HUES64 (cell line): Measurements from ENCODE around the gene CFAP52.
"Not testable (repeated sequence)": the region's sequence is repeated elsewhere in the genome, so short reads cannot be mapped to it uniquely, and the experiment has no call there.

ENCODE experiments used
- H3K27ac ChIP-seq: 2 replicates; pipeline ENCODE4 v1.7.0; 2013; ENCODE audit warnings: low read depth, low read length, inconsistent platforms
- H3K27me3 ChIP-seq: 2 replicates; pipeline ENCODE4 v1.6.1; 2013; ENCODE audit warnings: mild to moderate bottlenecking, low read length; ENCODE audit not compliant: insufficient read depth
- H3K36me3 ChIP-seq: 2 replicates; pipeline ENCODE4 v1.6.1; 2013; ENCODE audit warnings: mild to moderate bottlenecking, low read length; ENCODE audit not compliant: insufficient read depth
- H3K4me1 ChIP-seq: 2 replicates; pipeline ENCODE4 v1.6.1; 2013; ENCODE audit warnings: mild to moderate bottlenecking, low read length, moderate library complexity; ENCODE audit not compliant: insufficient read depth
- H3K4me3 ChIP-seq: 2 replicates; pipeline ENCODE4 v1.5.1; 2013; ENCODE audit warnings: mild to moderate bottlenecking, low read length, moderate library complexity
- H3K9ac ChIP-seq: 2 replicates; pipeline ENCODE4 v1.6.1; 2013; ENCODE audit warnings: mild to moderate bottlenecking, low read depth, low read length
- H3K9me3 ChIP-seq: 2 replicates; pipeline ENCODE4 v1.6.1; 2013; ENCODE audit warnings: low read depth, low read length; ENCODE audit not compliant: insufficient read depth
- WGBS: fragments of 150-250, 120-280 bp; methylation state at CpG from one replicate; pipeline ENCODE4 v1.1.7; 2013; ENCODE audit warnings: missing lambda C conversion rate; 5-methylcytosine and 5-hydroxymethylcytosine counted together

Gene CFAP52

DNA sequence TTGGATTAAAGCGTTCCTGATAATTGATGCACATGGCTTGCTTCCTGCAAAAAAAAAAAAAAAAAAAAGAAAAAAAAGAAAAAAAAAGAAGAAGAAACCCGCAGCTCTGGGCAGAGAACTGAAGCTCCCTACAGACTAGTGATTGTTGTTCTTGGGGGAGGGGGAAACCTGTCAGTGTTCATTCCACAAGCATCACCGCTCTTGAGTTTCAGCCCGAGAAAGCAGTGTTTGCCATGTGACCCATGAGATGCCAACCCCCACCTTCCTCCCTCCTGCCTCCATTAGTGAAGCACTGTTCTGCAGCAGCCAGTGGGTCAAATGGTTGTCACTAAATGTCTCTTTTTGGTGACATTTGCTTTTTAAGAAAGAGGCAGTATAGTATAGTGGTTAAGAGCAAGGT, 70.6 kb downstream of the CFAP52 start:
- no peaks in the 10 kb centered on the region for H3K9me3 ChIP-seq
- WGBS, result 6% methylated on average over 4 of the region's 4 CpGs
- peaks cover 23% of the 10 kb centered on the region for H3K27me3 ChIP-seq
- no peaks in the 10 kb centered on the region for H3K36me3 ChIP-seq
- H3K4me3 ChIP-seq, result peak overlapping the region; percentile 73
- no peak overlapping the region for H3K27ac ChIP-seq
- no peak overlapping the region for H3K9ac ChIP-seq
- peaks cover 21% of the 10 kb centered on the region for H3K4me1 ChIP-seq

DNA sequence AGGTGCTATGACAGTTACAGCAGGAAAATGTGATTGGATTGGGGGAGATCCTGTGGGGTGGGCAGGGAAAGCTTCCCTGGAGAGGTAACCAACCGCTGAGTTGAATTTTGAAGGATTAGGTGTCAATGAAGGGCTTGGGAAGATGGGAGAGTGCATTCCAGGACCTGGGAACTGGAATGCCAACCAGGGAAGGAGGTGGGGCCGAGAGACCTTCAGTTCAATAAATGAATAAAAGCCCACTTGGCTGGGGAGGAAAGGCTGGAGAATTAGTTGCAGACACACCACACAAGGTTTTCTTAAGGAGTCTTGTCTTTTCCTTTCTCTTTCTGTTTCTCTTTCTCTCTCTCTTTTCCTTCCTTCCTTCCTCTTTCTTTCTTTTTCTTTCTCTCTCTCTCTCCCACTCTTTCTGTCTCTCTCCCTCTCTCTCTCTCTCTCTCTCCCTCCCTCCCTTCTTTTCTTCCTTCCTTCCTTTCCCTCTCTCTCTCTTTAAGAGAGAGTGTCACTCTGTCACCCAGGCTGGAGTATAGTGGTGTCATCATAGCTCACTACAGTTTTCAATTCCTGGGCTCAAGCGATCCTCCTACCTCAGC, 72.2 kb downstream of the CFAP52 start:
- no peaks in the 10 kb centered on the region for H3K36me3 ChIP-seq
- H3K9me3 ChIP-seq, result no peaks in the 10 kb centered on the region
- peaks cover 23% of the 10 kb centered on the region for H3K27me3 ChIP-seq
- H3K4me3 ChIP-seq, result no peak overlapping the region
- 30% methylated on average over 3 of the region's 3 CpGs for WGBS
- no peak overlapping the region; the same call in 1 of the 2 replicates for H3K9ac ChIP-seq
- H3K4me1 ChIP-seq, result peaks cover 21% of the 10 kb centered on the region
- peak overlapping the region; percentile 40 for H3K27ac ChIP-seq

DNA sequence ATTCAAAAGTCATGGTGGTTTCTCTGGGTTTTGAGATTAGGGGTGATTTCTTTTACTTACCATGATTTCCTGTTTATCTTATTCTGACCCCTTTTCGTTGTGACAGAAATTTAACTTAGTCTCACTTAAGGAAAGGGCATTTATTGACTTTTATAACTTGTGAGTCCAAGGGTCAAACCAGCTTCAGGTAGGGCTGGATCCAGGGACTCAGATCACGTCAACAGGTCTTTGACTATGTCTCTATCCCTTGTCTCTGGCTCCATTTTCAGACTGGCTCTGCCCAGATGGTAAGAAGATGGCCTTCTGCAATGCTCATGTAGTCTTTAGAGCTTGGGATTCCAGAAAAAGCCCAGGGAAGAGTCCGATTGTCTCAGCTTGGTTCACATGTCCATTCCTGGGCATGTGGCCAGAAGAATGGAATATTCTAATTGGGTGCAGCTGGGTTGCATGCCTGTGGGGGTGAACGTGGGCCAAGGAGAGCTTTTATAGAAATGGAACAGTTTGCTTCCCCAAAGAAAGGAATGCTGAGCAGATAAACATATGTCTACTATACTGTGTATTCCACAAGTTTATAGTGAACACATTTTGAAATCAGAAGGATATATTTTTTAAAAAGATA, 82.3 kb downstream of the CFAP52 start:
- Histone ChIP-seq H3K9ac (no peak overlapping the region), H3K27ac (no peak overlapping the region), H3K27me3 (no peaks in the 10 kb centered on the region), H3K9me3 (no peaks in the 10 kb centered on the region), H3K36me3 (peaks cover 11% of the 10 kb centered on the region; the same call in 1 of the 2 replicates), H3K4me1 (no peaks in the 10 kb centered on the region), H3K4me3 (no peak overlapping the region)
- WGBS, result 84% methylated on average over 4 of the region's 4 CpGs

DNA sequence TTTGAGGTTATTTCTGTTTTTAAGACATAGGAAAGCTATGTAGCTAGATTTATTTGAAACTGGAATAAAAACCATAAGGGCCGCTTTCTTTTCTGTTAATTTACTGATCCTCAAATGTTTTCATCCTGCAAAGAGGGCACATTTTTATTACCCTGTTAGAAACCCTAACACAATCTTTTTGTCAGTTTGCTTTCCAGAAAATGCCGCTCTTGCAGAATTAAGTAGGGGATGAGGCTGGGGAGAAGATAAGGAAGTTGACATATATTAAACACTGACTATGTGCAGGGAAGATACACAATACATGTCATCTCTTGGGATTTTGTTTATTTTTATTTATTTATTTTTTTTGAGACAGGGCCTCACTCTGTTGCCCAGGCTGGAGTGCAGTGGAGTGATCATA, 84.6 kb downstream of the CFAP52 start:
- Histone ChIP-seq H3K9me3 (no peaks in the 10 kb centered on the region), H3K36me3 (peaks cover 14% of the 10 kb centered on the region), H3K27me3 (no peaks in the 10 kb centered on the region), H3K27ac (no peak overlapping the region), H3K4me3 (no peak overlapping the region), H3K4me1 (no peaks in the 10 kb centered on the region), H3K9ac (no peak overlapping the region)
- 100% methylated on average over 1 of the region's 2 CpGs for WGBS

DNA sequence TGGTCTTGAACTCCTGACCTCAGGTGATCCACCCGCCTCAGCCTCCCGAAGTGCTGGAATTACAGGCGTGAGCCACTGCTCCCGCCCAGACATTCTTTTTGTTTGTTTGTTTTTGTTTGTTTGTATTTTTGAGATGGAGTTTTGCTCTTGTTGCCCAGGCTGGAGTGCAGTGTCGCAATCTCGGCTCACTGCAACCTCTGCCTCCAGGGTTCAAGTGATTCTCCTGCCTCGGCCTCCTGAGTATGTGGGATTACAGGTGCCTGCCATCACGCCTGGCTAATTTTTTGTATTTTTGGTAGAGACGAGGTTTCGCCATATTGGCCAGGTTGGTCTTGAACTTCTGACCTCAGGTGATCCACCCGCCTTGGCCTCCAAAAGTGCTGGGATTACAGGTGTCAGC, 87.1 kb downstream of the CFAP52 start:
- not testable (repeated sequence) for H3K4me3 ChIP-seq, H3K9ac ChIP-seq, H3K4me1 ChIP-seq, H3K9me3 ChIP-seq, H3K27me3 ChIP-seq, H3K27ac ChIP-seq, H3K36me3 ChIP-seq
- 93% methylated on average over 11 of the region's 11 CpGs for WGBS

DNA sequence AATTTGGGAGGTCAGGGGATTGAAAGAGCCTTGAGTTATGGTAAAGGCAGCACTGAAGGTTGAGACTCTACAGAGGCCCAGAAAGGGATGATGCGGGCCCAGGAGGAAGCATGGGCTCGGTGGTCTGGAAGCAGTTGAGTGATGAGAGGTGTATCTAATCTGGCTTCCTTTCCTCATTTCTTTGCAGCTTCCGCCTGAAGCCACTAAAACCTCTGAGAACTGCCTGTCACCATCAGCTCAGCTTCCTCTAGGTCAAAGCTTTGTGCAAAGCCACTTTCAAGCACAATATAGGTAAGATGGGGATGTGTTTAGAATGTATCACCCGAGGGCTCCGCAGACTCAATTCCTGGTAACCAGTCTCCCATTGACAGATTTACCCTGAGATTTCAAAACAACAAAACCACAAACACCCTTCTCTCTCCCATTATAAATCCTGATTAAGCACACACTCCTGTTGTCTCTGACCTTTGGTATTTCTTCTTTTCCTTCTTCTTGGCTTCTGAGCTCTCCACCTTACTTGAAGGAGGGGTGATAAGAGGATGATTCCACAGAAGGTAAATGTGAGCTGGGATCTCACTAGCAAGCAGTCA, 90.1 kb downstream of the CFAP52 start:
- H3K9me3 ChIP-seq, result no peaks in the 10 kb centered on the region
- no peak overlapping the region for H3K4me3 ChIP-seq
- H3K27ac ChIP-seq, result no peak overlapping the region
- H3K27me3 ChIP-seq, result no peaks in the 10 kb centered on the region
- H3K4me1 ChIP-seq, result no peaks in the 10 kb centered on the region
- WGBS, result 96% methylated on average over 5 of the region's 5 CpGs
- H3K9ac ChIP-seq, result no peak overlapping the region
- peaks cover 8% of the 10 kb centered on the region; the same call in 1 of the 2 replicates for H3K36me3 ChIP-seq

DNA sequence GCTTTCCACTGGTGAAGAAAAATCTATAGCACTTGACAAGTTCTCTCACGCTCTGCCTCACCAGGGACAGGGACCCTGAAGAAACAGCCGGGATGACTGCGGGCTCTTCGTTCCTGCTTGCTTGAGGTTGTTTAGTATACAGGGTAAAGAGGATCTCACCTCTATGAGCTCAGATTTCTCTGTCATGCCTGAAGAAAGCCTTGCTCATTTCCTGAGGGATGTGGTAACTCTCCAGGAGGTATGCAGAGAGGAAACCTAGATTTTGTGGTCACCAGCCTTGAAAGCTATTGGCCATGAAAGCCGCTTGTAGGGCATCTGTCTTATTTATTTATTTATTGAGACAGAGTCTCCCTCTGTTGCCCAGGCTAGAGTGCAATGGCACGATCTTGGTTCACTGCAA, 92.1 kb downstream of the CFAP52 start:
- Histone ChIP-seq H3K9ac (no peak overlapping the region), H3K9me3 (no peaks in the 10 kb centered on the region), H3K4me1 (no peaks in the 10 kb centered on the region), H3K4me3 (no peak overlapping the region), H3K27me3 (no peaks in the 10 kb centered on the region), H3K36me3 (peaks cover 8% of the 10 kb centered on the region; the same call in 1 of the 2 replicates), H3K27ac (no peak overlapping the region)
- WGBS, result 91% methylated on average over 6 of the region's 6 CpGs

DNA sequence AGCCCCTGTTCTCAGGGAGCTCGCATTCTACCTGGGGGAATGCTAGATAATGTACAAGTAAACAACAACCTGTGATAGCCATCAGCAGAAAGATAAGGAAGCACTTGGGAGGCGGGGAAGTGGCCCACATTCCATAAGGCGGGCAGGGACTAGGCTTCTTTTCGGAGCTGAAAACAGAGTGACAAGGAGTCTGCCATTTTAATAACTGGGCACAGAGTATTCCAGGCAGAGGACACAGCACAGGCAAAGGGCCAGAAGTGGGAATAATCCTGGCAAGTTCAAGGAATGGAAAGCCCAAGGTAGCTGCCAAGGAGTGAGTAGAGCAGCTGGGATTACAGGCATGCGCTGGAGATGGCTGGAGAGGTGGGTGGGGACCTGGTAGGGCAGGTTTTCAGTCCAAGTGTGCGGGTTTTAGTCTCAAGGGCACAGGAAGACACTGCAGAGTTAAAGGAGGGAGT, 93.1 kb downstream of the CFAP52 start:
- Histone ChIP-seq H3K4me1 (no peaks in the 10 kb centered on the region), H3K27ac (no peak overlapping the region), H3K36me3 (peaks cover 8% of the 10 kb centered on the region; the same call in 1 of the 2 replicates), H3K4me3 (no peak overlapping the region), H3K9ac (no peak overlapping the region), H3K27me3 (no peaks in the 10 kb centered on the region), H3K9me3 (no peaks in the 10 kb centered on the region)
- WGBS, result 91% methylated on average over 6 of the region's 6 CpGs

DNA sequence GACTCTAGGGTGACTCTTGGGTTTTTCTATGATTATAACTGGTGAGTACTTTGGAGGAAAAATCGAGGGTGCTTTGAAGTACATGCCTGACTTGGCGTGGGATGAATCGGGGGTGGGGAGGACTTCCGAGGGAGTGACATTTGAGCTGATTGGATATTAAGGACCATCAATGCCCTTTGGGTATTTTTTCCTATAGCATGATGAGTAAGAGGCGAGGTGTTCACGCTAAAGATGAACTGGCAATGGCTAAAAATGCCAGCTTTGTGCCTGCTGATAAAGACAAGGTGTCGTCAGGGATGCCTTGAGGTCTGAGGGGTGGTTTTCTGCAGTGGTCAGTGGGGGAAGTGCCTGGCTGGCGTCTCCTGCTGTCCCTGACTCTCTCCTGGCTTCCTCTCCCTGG, 94.2 kb downstream of the CFAP52 start:
- no peak overlapping the region for H3K27ac ChIP-seq
- peaks cover 6% of the 10 kb centered on the region; the same call in 1 of the 2 replicates for H3K36me3 ChIP-seq
- no peaks in the 10 kb centered on the region for H3K9me3 ChIP-seq
- H3K4me1 ChIP-seq, result no peaks in the 10 kb centered on the region
- H3K4me3 ChIP-seq, result no peak overlapping the region
- WGBS, result 80% methylated on average over 8 of the region's 8 CpGs
- H3K9ac ChIP-seq, result no peak overlapping the region
- H3K27me3 ChIP-seq, result no peaks in the 10 kb centered on the region

DNA sequence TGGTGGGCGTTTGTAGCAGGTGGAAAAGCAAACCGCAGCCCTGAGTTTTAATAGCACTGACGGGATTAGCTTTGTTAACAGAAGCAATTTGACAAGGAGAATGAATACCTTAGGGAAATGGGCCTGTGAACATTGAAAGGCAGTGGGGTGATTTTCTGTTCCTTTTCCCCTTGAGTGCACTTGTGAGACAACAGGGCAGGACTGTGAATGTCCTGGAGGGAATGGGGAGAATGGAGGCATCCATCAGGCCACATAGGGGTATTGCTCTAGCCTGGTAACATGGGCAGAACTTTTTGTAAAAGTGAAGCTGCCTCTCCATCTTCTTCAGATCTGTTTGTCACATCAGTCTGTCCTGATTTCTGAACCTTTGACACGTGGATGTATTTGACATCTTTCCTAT, 95.1 kb downstream of the CFAP52 start:
- Histone ChIP-seq H3K9ac (no peak overlapping the region), H3K4me3 (no peak overlapping the region), H3K27ac (no peak overlapping the region), H3K36me3 (0 out of 2 replicates have a peak, but pooled peaks cover 4% of the 10 kb centered on the region), H3K9me3 (no peaks in the 10 kb centered on the region), H3K4me1 (no peaks in the 10 kb centered on the region), H3K27me3 (no peaks in the 10 kb centered on the region)
- WGBS, result 88% methylated on average over 4 of the region's 4 CpGs

DNA sequence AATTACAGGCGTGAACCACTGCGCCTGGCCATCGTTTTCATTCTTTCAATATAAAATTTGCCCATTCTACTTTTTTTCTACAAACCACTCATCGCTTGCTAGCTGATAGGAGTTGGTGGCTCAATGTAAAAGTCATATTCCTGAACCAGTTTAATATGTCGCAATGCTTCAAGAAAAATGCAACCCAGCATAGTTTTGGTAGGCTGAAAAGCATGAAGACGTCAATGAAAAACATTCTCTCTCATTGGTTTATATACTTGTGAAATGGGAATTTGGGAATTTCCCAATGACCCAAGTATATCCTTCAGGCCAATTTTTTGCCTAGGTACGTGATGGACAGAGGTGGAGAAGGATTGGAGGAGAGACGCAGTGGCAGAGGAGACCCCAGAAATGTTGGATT, 95.8 kb downstream of the CFAP52 start:
- Histone ChIP-seq H3K36me3 (no peaks in the 10 kb centered on the region), H3K4me3 (no peak overlapping the region), H3K9me3 (no peaks in the 10 kb centered on the region), H3K27ac (no peak overlapping the region), H3K4me1 (no peaks in the 10 kb centered on the region), H3K9ac (no peak overlapping the region), H3K27me3 (no peaks in the 10 kb centered on the region)
- 90% methylated on average over 8 of the region's 8 CpGs for WGBS
